Breast epithelium (tissue), 3 donors: ENCODE measurements around the gene MMAA.

Experiments used
- CTCF ChIP-seq, 3 donors: fragments of 450-650 bp; IDR thresholded peaks; one replicate each; pipeline ENCODE4 v1.5.1; 2016 to 2017; ENCODE audit warnings: antibody characterized with exemption in 3 of 3, mild to moderate bottlenecking in 3 of 3, moderate library complexity in 3 of 3
- POLR2A ChIP-seq: fragments of 450-650 bp; IDR thresholded peaks from one replicate; pipeline ENCODE4 v1.6.1; 2016; ENCODE audit warnings: antibody characterized with exemption, mild to moderate bottlenecking, moderate library complexity
- POLR2AphosphoS5 ChIP-seq, 3 donors: sonication (generic); formaldehyde crosslinking; IDR thresholded peaks; one replicate each; pipeline ENCODE4 v1.6.1; 2017; ENCODE audit warnings: antibody characterized with exemption in 3 of 3

GRCh38 chr4:145639186-145639698 is 20.1 kb downstream of the MMAA start:
- TF ChIP-seq POLR2A (no peak), CTCF (IDR thresholded peaks at IDR 0.05) (no peak), POLR2AphosphoS5 (IDR thresholded peaks at IDR 0.05) (no peak)
